Suprapubic skin (tissue), 4 donors: ENCODE data around the gene CASP2.

Experiments used
- EP300 ChIP-seq: sonication (generic); formaldehyde crosslinking; IDR thresholded peaks from one replicate; pipeline ENCODE4 v1.6.1; 2017; ENCODE audit warnings: antibody characterized with exemption
- POLR2A ChIP-seq, 2 donors: fragments of 450-650 bp; IDR thresholded peaks; one replicate each; pipeline ENCODE4 v1.6.1; 2017; ENCODE audit warnings: antibody characterized with exemption in 2 of 2, mild to moderate bottlenecking in 2 of 2, moderate library complexity in 2 of 2
- POLR2AphosphoS5 ChIP-seq, 3 donors: sonication (generic); formaldehyde crosslinking; IDR thresholded peaks; one replicate each; pipeline ENCODE4 v1.6.1; 2017; ENCODE audit warnings: antibody characterized with exemption in 3 of 3
- TF ChIP-seq, protein P1 (sequence below), 2 donors: fragments of 200-600 bp in 1 of 2; fragments of 450-650 bp in 1 of 2; sonication (generic) in 1 of 2; IDR thresholded peaks; one replicate each; pipeline ENCODE4 v1.5.1; 2016 to 2019; ENCODE audit warnings: antibody characterized with exemption in 2 of 2, mild to moderate bottlenecking in 1 of 2, moderate library complexity in 1 of 2

DNA sequence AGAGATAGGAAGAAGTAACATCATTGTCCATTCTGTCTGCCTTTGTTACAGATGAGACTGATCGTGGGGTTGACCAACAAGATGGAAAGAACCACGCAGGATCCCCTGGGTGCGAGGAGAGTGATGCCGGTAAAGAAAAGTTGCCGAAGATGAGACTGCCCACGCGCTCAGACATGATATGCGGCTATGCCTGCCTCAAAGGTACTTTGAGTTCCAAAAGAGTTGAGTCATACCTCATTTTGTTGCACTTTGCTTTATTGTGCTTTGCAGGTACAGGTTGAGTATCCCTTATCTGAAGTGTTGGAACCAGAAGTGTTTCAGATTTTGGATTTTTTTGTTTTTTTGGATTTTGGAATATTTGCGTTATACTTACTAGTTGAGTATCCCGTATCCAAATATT is 15.6 kb downstream of the CASP2 start:
- TF ChIP-seq POLR2A (IDR thresholded peaks at IDR 0.05) (no peak), POLR2AphosphoS5 (IDR thresholded peaks at IDR 0.05) (no peak), EP300 (no peak)
- TF ChIP-seq, protein P1, sequence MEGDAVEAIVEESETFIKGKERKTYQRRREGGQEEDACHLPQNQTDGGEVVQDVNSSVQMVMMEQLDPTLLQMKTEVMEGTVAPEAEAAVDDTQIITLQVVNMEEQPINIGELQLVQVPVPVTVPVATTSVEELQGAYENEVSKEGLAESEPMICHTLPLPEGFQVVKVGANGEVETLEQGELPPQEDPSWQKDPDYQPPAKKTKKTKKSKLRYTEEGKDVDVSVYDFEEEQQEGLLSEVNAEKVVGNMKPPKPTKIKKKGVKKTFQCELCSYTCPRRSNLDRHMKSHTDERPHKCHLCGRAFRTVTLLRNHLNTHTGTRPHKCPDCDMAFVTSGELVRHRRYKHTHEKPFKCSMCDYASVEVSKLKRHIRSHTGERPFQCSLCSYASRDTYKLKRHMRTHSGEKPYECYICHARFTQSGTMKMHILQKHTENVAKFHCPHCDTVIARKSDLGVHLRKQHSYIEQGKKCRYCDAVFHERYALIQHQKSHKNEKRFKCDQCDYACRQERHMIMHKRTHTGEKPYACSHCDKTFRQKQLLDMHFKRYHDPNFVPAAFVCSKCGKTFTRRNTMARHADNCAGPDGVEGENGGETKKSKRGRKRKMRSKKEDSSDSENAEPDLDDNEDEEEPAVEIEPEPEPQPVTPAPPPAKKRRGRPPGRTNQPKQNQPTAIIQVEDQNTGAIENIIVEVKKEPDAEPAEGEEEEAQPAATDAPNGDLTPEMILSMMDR (IDR thresholded peaks at IDR 0.05): no peak
